Prostate gland (tissue), 2 donors: ENCODE results near the gene VEZF1.

Experiments used
- POLR2A ChIP-seq: fragments of 450-650 bp; IDR thresholded peaks from one replicate; pipeline ENCODE4 v1.6.1; 2016; ENCODE audit warnings: antibody characterized with exemption, mild to moderate bottlenecking
- TF ChIP-seq, protein P1 (sequence below), 4 experiments: fragments of 200-600 bp in 2 of 4; fragments of 450-650 bp in 2 of 4; sonication (generic) in 2 of 4; IDR thresholded peaks; 1 replicate in 3 of 4; 2 replicates in 1 of 4; pipeline ENCODE4 v1.5.1; 2016 to 2019; ENCODE audit warnings: antibody characterized with exemption in 4 of 4, mild to moderate bottlenecking in 2 of 4, moderate library complexity in 2 of 4

DNA sequence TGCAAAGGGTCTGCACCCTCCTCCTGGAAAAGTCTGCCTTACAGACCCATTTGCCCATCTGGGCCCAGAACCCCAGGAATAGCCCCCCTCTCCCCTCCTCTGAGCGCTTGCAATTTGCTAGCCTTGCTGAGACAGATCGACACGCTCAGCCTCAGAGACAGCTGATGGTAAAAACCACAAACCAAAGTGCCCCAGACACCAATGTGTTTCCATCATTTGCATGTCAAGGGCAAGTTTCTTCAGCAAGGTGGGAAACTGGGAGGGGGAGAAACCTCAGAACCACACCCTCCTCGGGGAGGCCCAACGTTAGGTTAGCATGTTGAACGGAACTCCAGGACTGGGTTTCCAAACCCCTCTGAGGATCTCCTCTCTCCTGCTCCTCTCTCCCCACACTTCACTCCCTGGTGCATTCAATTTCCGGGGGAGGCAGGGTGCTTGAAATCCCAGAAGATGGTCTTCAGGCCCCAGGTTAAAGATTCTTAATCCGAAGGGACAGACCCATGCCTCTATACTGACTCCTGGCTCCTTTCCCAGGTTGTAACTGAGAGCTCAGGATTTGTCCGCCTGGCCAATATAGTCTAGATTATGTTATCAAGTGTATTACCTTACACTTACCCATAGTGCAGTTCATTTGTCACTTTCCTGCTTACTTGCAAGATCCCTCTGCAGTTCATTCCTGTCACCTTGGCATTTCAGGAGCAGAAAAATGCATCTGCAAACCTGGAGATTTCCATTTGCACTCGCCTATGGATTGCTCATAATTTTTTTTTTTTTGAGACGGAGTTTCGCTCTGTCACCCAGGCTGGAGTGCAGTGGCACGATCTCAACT lies 31.5 kb downstream of the VEZF1 start:
- TF ChIP-seq, protein P1, sequence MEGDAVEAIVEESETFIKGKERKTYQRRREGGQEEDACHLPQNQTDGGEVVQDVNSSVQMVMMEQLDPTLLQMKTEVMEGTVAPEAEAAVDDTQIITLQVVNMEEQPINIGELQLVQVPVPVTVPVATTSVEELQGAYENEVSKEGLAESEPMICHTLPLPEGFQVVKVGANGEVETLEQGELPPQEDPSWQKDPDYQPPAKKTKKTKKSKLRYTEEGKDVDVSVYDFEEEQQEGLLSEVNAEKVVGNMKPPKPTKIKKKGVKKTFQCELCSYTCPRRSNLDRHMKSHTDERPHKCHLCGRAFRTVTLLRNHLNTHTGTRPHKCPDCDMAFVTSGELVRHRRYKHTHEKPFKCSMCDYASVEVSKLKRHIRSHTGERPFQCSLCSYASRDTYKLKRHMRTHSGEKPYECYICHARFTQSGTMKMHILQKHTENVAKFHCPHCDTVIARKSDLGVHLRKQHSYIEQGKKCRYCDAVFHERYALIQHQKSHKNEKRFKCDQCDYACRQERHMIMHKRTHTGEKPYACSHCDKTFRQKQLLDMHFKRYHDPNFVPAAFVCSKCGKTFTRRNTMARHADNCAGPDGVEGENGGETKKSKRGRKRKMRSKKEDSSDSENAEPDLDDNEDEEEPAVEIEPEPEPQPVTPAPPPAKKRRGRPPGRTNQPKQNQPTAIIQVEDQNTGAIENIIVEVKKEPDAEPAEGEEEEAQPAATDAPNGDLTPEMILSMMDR (IDR thresholded peaks at IDR 0.05), result no peak
- TF ChIP-seq POLR2A, result no peak
